OCI-M2 (cell line): ENCODE measurements around the gene SECISBP2.
"Not testable (repeated sequence)": the region's sequence is repeated elsewhere in the genome, so short reads cannot be mapped to it uniquely, and the experiment has no call there.

Source experiments
- DNase-seq: peaks from one replicate; lab custom pipeline; 2025; ENCODE audit not compliant: unreplicated experiment; lab: John Stamatoyannopoulos, UW

The SECISBP2 gene

GRCh38 chr9:89363921-89364665 is 45.8 kb downstream of the SECISBP2 start:
- DNase-seq: no peak

GRCh38 chr9:89364666-89365531 is 46.6 kb downstream of the SECISBP2 start:
- DNase-seq: no peak

GRCh38 chr9:89365532-89365912 is 47.2 kb downstream of the SECISBP2 start:
- no peak for DNase-seq

GRCh38 chr9:89366711-89367110 is 48.4 kb downstream of the SECISBP2 start:
- DNase-seq: no peak

GRCh38 chr9:89367281-89367680 is 49.0 kb downstream of the SECISBP2 start:
- DNase-seq: no peak

GRCh38 chr9:89367726-89368437 is 49.6 kb downstream of the SECISBP2 start:
- DNase-seq: no peak

GRCh38 chr9:89368550-89368949 is 50.2 kb downstream of the SECISBP2 start:
- no peak for DNase-seq

- no peak for DNase-seq
These were observed 50.7 kb downstream of the SECISBP2 start for GRCh38 chr9:89368978-89369377.

GRCh38 chr9:89370593-89370992 is 52.3 kb downstream of the SECISBP2 start:
- DNase-seq: no peak

- not testable (repeated sequence) for DNase-seq
These were observed 53.5 kb downstream of the SECISBP2 start for GRCh38 chr9:89371791-89372190.

- no peak for DNase-seq
These were observed 54.0 kb downstream of the SECISBP2 start for GRCh38 chr9:89372230-89372816.

GRCh38 chr9:89372979-89373378 is 54.7 kb downstream of the SECISBP2 start:
- DNase-seq: no peak

GRCh38 chr9:89374176-89374575 is 55.9 kb downstream of the SECISBP2 start:
- no peak for DNase-seq

- no peak for DNase-seq
These were observed 57.0 kb downstream of the SECISBP2 start for GRCh38 chr9:89375191-89375760.

- no peak for DNase-seq
These were observed 58.0 kb downstream of the SECISBP2 start for GRCh38 chr9:89376286-89376685.

GRCh38 chr9:89376741-89377351 is 58.5 kb downstream of the SECISBP2 start:
- DNase-seq: no peak

- no peak for DNase-seq
These were observed 59.1 kb downstream of the SECISBP2 start for GRCh38 chr9:89377411-89377810.

GRCh38 chr9:89378541-89378940 is 60.2 kb downstream of the SECISBP2 start:
- no peak for DNase-seq

GRCh38 chr9:89379031-89379430 is 60.7 kb downstream of the SECISBP2 start:
- DNase-seq: no peak

GRCh38 chr9:89379508-89380115 is 61.3 kb downstream of the SECISBP2 start:
- DNase-seq: no peak
